Left ventricle myocardium inferior (tissue), 1 donor: ENCODE measurements around the gene TLN1. TPM values are rescaled to one million over a fixed set of nuclear protein-coding genes. Genes with fewer than 3 reads are reported as not detected.

Source experiments
- DNase-seq: peaks from one replicate; pipeline ENCODE4 v3.0.0-alpha.2; 2020
- H3K27ac ChIP-seq: fragments of 200-600 bp; replicated peaks from 2 replicates; pipeline ENCODE4 v1.8.0; 2021
- H3K27me3 ChIP-seq: fragments of 200-600 bp; 2 replicates; pipeline ENCODE4 v1.8.0; 2021; ENCODE audit warnings: low read depth
- H3K36me3 ChIP-seq: fragments of 200-600 bp; 2 replicates; pipeline ENCODE4 v1.8.0; 2021
- H3K4me1 ChIP-seq: fragments of 200-600 bp; 2 replicates; pipeline ENCODE4 v1.8.0; 2021
- H3K4me3 ChIP-seq: fragments of 200-600 bp; 2 replicates; pipeline ENCODE4 v1.8.0; 2021; ENCODE audit warnings: mild to moderate bottlenecking, moderate library complexity
- H3K9me3 ChIP-seq: fragments of 200-600 bp; replicated peaks from 2 replicates; pipeline ENCODE4 v1.8.0; 2021
- CTCF ChIP-seq: fragments of 200-600 bp; IDR thresholded peaks from 2 replicates; pipeline ENCODE4 v1.8.0; 2021; ENCODE audit warnings: antibody characterized with exemption, mild to moderate bottlenecking, borderline replicate concordance
- intact Hi-C: fragments of 100-400 bp; cut with micrococcal nuclease; formaldehyde crosslinking; loops from one replicate; pipeline ENCODE4 v1.11.0; 2022
- total RNA-seq: library from RNA; stranded (reverse); fragmentation: NEBNext Ultra II Directional; extraction: Animal tissue kit (Norgen Biotek cat#: 25700); gene quantifications from one replicate; pipeline ENCODE4 v1.2.1, GENCODE V29; 2021
- donor health status: DM: no; HTN: yes; CAD: no; lungs with severe emphysema.

The TLN1 gene
- total RNA-seq, 1 donor from 2014 or later, result 234 TPM

GRCh38 chr9:35729700-35730485 lies 2.1 kb downstream of the TLN1 start:
- peak; percentile 66 for DNase-seq
- Histone ChIP-seq H3K4me1 (peaks cover 82% of the 10 kb centered on the region), H3K27me3 (no peaks in the 10 kb centered on the region), H3K9me3 (no peaks in the 10 kb centered on the region), H3K4me3 (peak overlapping the region; percentile 82), H3K27ac (peak overlapping the region; percentile 99), H3K36me3 (peaks cover 26% of the 10 kb centered on the region)
- intact Hi-C loops, result loop anchor here (5.0 kb wide), 1 partner anchor 83 kb away; no protein-coding TSS in a partner anchor
- TF ChIP-seq CTCF, result peak; percentile 54

GRCh38 chr9:35729101-35729500 lies 2.9 kb downstream of the TLN1 start:
- Histone ChIP-seq H3K27me3 (no peaks in the 10 kb centered on the region), H3K36me3 (peaks cover 26% of the 10 kb centered on the region), H3K4me3 (peak overlapping the region; percentile 82), H3K27ac (peak overlapping the region; percentile 99), H3K9me3 (no peaks in the 10 kb centered on the region), H3K4me1 (peaks cover 81% of the 10 kb centered on the region)
- intact Hi-C loops, result no loop called here
- no peak for TF ChIP-seq CTCF
- no peak for DNase-seq

- intact Hi-C loops, result no loop called here
- H3K36me3 ChIP-seq, result peaks cover 31% of the 10 kb centered on the region
- DNase-seq, result peak; percentile 79
Observed at GRCh38 chr9:35728041-35728971, 3.7 kb downstream of the TLN1 start.

GRCh38 chr9:35727676-35728040 lies 4.3 kb downstream of the TLN1 start:
- TF ChIP-seq CTCF, result no peak
- peak overlapping the region; percentile 99 for H3K27ac ChIP-seq
- peaks cover 37% of the 10 kb centered on the region for H3K36me3 ChIP-seq
- no peak for DNase-seq
- intact Hi-C loops, result no loop called here
- no peaks in the 10 kb centered on the region for H3K27me3 ChIP-seq
- peaks cover 66% of the 10 kb centered on the region for H3K4me1 ChIP-seq
- H3K9me3 ChIP-seq, result no peaks in the 10 kb centered on the region
- peak overlapping the region; percentile 82 for H3K4me3 ChIP-seq

More at GRCh38 chr9:35728041-35728971, 3.7 kb downstream of the TLN1 start:
- Histone ChIP-seq H3K27me3 (no peaks in the 10 kb centered on the region), H3K9me3 (no peaks in the 10 kb centered on the region), H3K4me1 (peaks cover 73% of the 10 kb centered on the region), H3K27ac (peak overlapping the region; percentile 99), H3K4me3 (peak overlapping the region; percentile 82)
- no peak for TF ChIP-seq CTCF

- peak overlapping the region; percentile 82 for H3K4me3 ChIP-seq
- peaks cover 64% of the 10 kb centered on the region for H3K4me1 ChIP-seq
- H3K27me3 ChIP-seq, result no peaks in the 10 kb centered on the region
- peaks cover 45% of the 10 kb centered on the region for H3K36me3 ChIP-seq
- intact Hi-C loops, result no loop called here
- no peaks in the 10 kb centered on the region for H3K9me3 ChIP-seq
- TF ChIP-seq CTCF, result peak; percentile 37
- H3K27ac ChIP-seq, result peak overlapping the region; percentile 99
- no peak for DNase-seq
Observed at GRCh38 chr9:35726931-35727330, 5.1 kb downstream of the TLN1 start.
